ENCODE results near the gene FNBP1L.

GRCh38 chr1:93596329-93597089 is 148.6 kb downstream of the FNBP1L start:
- TF ChIP-seq POLR2A (IDR thresholded peaks at IDR 0.05; ENCODE audit: low read depth) = no peak
- TF ChIP-seq, protein P1, sequence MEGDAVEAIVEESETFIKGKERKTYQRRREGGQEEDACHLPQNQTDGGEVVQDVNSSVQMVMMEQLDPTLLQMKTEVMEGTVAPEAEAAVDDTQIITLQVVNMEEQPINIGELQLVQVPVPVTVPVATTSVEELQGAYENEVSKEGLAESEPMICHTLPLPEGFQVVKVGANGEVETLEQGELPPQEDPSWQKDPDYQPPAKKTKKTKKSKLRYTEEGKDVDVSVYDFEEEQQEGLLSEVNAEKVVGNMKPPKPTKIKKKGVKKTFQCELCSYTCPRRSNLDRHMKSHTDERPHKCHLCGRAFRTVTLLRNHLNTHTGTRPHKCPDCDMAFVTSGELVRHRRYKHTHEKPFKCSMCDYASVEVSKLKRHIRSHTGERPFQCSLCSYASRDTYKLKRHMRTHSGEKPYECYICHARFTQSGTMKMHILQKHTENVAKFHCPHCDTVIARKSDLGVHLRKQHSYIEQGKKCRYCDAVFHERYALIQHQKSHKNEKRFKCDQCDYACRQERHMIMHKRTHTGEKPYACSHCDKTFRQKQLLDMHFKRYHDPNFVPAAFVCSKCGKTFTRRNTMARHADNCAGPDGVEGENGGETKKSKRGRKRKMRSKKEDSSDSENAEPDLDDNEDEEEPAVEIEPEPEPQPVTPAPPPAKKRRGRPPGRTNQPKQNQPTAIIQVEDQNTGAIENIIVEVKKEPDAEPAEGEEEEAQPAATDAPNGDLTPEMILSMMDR (IDR thresholded peaks at IDR 0.05) = no peak
- TF ChIP-seq EP300 (IDR thresholded peaks at IDR 0.05) = no peak
